Panc1 (cell line): Measurements from ENCODE around the gene SEC61B. TPM values are rescaled to one million over a fixed set of nuclear protein-coding genes. Genes with fewer than 3 reads are reported as not detected.
A peak's percentile ranks its signal among the peaks of the same experiment; 100 is the strongest.

Experiments used
- ATAC-seq: fragments of 200-7000 bp; cut with Tn5 transposase; 2 replicates; pipeline ENCODE4 v1.9.1; 2020; ENCODE audit warnings: mild to moderate bottlenecking, moderate library complexity
- BruUV-seq: library from RNA; stranded (reverse); fragments of 400-500 nt; replicated peaks from 2 replicates; lab custom pipeline; 2021; lab: Mats Ljungman, UMichigan
- CTCF ChIA-PET: fragments of 300-600 bp; sonication (Branson Sonifier 250); formaldehyde crosslinking; loops from one replicate; lab custom pipeline; 2022; ENCODE audit warnings: antibody characterized with exemption; lab: Charles Lee
- POLR2A ChIA-PET: fragments of 300-600 bp; sonication (Branson Sonifier 250); formaldehyde crosslinking; loops from one replicate; lab custom pipeline; 2022; ENCODE audit warnings: antibody characterized with exemption; lab: Charles Lee
- DNase-seq: peaks from one replicate; pipeline ENCODE4 v3.0.0-alpha.2; 2010; ENCODE audit warnings: low read depth, low spot score
- H3K27ac ChIP-seq: 2 replicates; pipeline ENCODE4 v1.5.1; 2011; ENCODE audit warnings: mild to moderate bottlenecking, low read length, inconsistent platforms
- H3K27me3 ChIP-seq: fragments of 200-500 bp; sonication (Bioruptor generic); 2 replicates; pipeline ENCODE4 v1.6.0; 2014; ENCODE audit warnings: low read length, inconsistent platforms; ENCODE audit not compliant: control insufficient read depth, insufficient read depth
- H3K36me3 ChIP-seq: fragments of 200-500 bp; sonication (Bioruptor generic); 2 replicates; pipeline ENCODE4 v1.5.1; 2014; ENCODE audit warnings: inconsistent platforms, mild to moderate bottlenecking, low read length, moderate library complexity; ENCODE audit not compliant: control insufficient read depth, insufficient read depth
- H3K4me1 ChIP-seq: 2 replicates; pipeline ENCODE4 v1.5.1; 2011; ENCODE audit warnings: inconsistent platforms, mild to moderate bottlenecking, low read length, moderate library complexity; ENCODE audit not compliant: control insufficient read depth, insufficient read depth
- H3K4me3 ChIP-seq, 2 experiments: 2 replicates each; pipeline ENCODE4 v1.5.1; 2011 to 2012; ENCODE audit warnings: low read depth in 2 of 2, low read length in 2 of 2, mild to moderate bottlenecking in 2 of 2, inconsistent platforms in 1 of 2, moderate library complexity in 1 of 2
- H3K9me3 ChIP-seq: fragments of 200-500 bp; sonication (Bioruptor generic); 2 replicates; pipeline ENCODE4 v1.5.1; 2014; ENCODE audit warnings: low read depth, mild to moderate bottlenecking, inconsistent platforms, low read length, moderate library complexity; ENCODE audit not compliant: control insufficient read depth, insufficient read depth
- POLR2AphosphoS5 ChIP-seq: IDR thresholded peaks from 2 replicates; pipeline ENCODE4 v1.6.1; 2012; ENCODE audit warnings: mild to moderate bottlenecking, low read depth, low read length, moderate library complexity
- SIN3A ChIP-seq: IDR thresholded peaks from 2 replicates; pipeline ENCODE4 v1.6.1; 2012; ENCODE audit warnings: low read depth, mild to moderate bottlenecking, low read length, moderate library complexity, borderline replicate concordance; ENCODE audit not compliant: insufficient read depth
- TCF7L2 ChIP-seq: IDR thresholded peaks from 2 replicates; pipeline ENCODE4 v1.6.1; 2011; ENCODE audit warnings: mild to moderate bottlenecking, low read depth, low read length, inconsistent platforms
- in situ Hi-C: cut with HindIII; loops from 2 replicates; pipeline ENCODE4 v1.10.0; 2016; ENCODE audit warnings: low sequenced_read_pairs, low pct_unique_long_range_greater_than_20kb
- intact Hi-C: fragments of 100-400 bp; cut with micrococcal nuclease; formaldehyde crosslinking; loops from one replicate; pipeline ENCODE4 v1.10.0; 2022; ENCODE audit not compliant: unreplicated experiment
- total RNA-seq: library from RNA; stranded (reverse); gene quantifications from one replicate; pipeline ENCODE4 v1.2.1, GENCODE V29; 2021; ENCODE audit not compliant: unreplicated experiment
- TF ChIP-seq, protein P1 (sequence below): fragments of 450-650 bp; IDR thresholded peaks from 2 replicates; pipeline ENCODE4 v1.5.1; 2017; ENCODE audit warnings: mild to moderate bottlenecking
- TF ChIP-seq, protein P2 (sequence below), 2 experiments: IDR thresholded peaks; 2 replicates each; pipeline ENCODE4 v1.6.1; 2011 to 2012; ENCODE audit warnings: low read depth in 2 of 2, control low read depth in 1 of 2, low read length in 1 of 2, mild to moderate bottlenecking in 1 of 2, moderate library complexity in 1 of 2; ENCODE audit not compliant: insufficient read depth in 1 of 2

SEC61B gene
- total RNA-seq, 1 experiment from 2014 or later, result 90.4 TPM

DNA sequence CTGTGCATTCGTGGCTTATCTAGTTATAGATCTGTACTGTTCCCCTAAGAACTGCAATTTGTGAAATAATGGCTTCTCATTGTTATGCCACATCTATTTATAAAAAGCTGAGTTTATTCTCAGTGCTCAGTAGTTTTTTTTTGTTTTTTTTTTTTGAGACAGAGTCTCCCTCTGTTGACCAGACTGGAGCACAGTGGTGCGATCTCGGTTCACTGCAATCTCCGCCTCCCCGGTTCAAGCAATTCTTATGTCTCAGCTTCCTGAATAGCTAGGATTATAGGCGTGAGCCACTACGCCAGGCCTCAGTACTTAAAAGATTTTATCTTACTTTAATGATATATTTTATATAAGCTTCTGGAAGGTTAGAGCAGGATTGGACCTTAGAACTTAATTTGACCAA, 19.0 kb downstream of the SEC61B start:
- no peaks in the 10 kb centered on the region for H3K27me3 ChIP-seq
- no peaks in the 10 kb centered on the region for H3K4me1 ChIP-seq
- in situ Hi-C loops, result no loop called here
- no peaks in the 10 kb centered on the region for H3K9me3 ChIP-seq
- BruUV-seq, result no TSS peak
- intact Hi-C loops, result no loop called here
- POLR2A ChIA-PET, result interaction anchor here (0.6 kb wide), 1 partner anchor 1095 kb away, joined by 4 read pairs; no protein-coding TSS in a partner anchor
- DNase-seq (no peak), ATAC-seq (no peak)
- TF ChIP-seq, protein P1, sequence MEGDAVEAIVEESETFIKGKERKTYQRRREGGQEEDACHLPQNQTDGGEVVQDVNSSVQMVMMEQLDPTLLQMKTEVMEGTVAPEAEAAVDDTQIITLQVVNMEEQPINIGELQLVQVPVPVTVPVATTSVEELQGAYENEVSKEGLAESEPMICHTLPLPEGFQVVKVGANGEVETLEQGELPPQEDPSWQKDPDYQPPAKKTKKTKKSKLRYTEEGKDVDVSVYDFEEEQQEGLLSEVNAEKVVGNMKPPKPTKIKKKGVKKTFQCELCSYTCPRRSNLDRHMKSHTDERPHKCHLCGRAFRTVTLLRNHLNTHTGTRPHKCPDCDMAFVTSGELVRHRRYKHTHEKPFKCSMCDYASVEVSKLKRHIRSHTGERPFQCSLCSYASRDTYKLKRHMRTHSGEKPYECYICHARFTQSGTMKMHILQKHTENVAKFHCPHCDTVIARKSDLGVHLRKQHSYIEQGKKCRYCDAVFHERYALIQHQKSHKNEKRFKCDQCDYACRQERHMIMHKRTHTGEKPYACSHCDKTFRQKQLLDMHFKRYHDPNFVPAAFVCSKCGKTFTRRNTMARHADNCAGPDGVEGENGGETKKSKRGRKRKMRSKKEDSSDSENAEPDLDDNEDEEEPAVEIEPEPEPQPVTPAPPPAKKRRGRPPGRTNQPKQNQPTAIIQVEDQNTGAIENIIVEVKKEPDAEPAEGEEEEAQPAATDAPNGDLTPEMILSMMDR, result peak; percentile 16; the same call in 1 of the 2 replicates
- TF ChIP-seq POLR2AphosphoS5, result no peak
- TF ChIP-seq, protein P2, sequence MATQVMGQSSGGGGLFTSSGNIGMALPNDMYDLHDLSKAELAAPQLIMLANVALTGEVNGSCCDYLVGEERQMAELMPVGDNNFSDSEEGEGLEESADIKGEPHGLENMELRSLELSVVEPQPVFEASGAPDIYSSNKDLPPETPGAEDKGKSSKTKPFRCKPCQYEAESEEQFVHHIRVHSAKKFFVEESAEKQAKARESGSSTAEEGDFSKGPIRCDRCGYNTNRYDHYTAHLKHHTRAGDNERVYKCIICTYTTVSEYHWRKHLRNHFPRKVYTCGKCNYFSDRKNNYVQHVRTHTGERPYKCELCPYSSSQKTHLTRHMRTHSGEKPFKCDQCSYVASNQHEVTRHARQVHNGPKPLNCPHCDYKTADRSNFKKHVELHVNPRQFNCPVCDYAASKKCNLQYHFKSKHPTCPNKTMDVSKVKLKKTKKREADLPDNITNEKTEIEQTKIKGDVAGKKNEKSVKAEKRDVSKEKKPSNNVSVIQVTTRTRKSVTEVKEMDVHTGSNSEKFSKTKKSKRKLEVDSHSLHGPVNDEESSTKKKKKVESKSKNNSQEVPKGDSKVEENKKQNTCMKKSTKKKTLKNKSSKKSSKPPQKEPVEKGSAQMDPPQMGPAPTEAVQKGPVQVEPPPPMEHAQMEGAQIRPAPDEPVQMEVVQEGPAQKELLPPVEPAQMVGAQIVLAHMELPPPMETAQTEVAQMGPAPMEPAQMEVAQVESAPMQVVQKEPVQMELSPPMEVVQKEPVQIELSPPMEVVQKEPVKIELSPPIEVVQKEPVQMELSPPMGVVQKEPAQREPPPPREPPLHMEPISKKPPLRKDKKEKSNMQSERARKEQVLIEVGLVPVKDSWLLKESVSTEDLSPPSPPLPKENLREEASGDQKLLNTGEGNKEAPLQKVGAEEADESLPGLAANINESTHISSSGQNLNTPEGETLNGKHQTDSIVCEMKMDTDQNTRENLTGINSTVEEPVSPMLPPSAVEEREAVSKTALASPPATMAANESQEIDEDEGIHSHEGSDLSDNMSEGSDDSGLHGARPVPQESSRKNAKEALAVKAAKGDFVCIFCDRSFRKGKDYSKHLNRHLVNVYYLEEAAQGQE (IDR thresholded peaks at IDR 0.05; ENCODE audit: insufficient read depth in 1 of 2, low read depth in 2 of 2, low read length in 1 of 2), result no peak
- CTCF ChIA-PET, result no interaction called here
- no peak overlapping the region for H3K4me3 ChIP-seq
- no peaks in the 10 kb centered on the region for H3K36me3 ChIP-seq
- H3K27ac ChIP-seq, result no peak overlapping the region

DNA sequence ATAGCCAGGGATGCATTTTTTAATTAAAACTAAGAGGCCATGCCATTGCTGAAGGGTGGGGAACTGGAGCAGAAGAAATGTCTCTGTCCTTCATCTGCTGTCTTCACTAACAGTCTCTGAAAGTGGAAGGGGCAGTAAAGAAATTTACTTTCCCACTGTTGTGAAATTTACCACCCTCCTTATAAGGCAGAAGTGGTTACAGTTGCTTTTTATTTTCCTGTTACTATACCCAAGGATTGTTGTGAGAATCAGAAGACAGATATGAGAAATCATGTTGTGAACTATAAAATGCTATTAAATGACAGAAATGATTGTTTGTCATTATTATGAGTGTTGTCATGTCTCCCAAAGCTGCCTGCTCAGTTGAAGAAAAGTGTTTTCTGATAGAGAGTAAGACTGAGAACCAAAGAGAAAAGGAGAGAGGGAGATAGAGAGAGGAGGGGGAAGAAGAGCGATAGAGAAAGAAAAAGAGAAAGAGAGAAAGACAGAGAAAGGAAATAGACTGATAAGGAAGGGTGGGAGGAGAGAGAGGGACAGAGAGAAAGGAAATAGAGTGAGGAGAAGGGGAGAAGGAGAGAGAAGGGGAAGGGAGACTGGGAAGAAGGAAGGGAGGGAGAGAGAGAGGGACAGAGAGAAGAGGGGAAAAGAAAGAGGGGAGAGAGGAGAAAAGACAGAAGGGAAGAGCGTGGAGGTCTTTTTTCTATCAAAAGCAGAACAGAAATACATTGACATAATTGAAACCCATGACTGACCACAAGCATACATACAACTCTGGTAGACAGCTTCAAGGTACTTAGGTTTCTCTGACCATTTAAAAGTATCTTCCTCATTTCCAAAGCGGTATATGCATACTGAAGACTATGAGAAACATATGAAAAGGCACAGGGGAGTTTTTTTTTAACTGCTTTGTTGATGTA, 22.5 kb downstream of the SEC61B start:
- no TSS peak for BruUV-seq
- Histone ChIP-seq H3K4me3 (no peak overlapping the region), H3K4me1 (no peaks in the 10 kb centered on the region), H3K27me3 (no peaks in the 10 kb centered on the region), H3K9me3 (no peaks in the 10 kb centered on the region), H3K27ac (no peak overlapping the region), H3K36me3 (no peaks in the 10 kb centered on the region)
- no peak for DNase-seq
- in situ Hi-C loops, result no loop called here
- TF ChIP-seq, protein P2 (IDR thresholded peaks at IDR 0.05; ENCODE audit: insufficient read depth in 1 of 2, low read depth in 2 of 2, low read length in 1 of 2), result no peak
- TF ChIP-seq TCF7L2 (no peak), SIN3A (no peak), POLR2AphosphoS5 (no peak)
- TF ChIP-seq, protein P1, result no peak
- ChIA-PET POLR2A (no interaction called here), CTCF (interaction anchor here (0.7 kb wide), 1 partner anchor 58 kb away, joined by 13 read pairs; no protein-coding TSS in a partner anchor)
- intact Hi-C loops, result no loop called here
- no peak for ATAC-seq
